SK-N-SH (cell line): Measurements from ENCODE around the gene PEMT.

Experiments
- ELF1 ChIP-seq: IDR thresholded peaks from 2 replicates; pipeline ENCODE4 v1.4.0; 2012
- EZH2phosphoT487 ChIP-seq: fragments of 200-600 bp; sonication (generic); IDR thresholded peaks from 2 replicates; pipeline ENCODE4 v1.6.1; 2017; ENCODE audit warnings: low read depth, mixed run types, mild to moderate bottlenecking, antibody characterized with exemption, moderate library complexity, borderline replicate concordance
- RCOR1 ChIP-seq: fragments of 150-350 bp; IDR thresholded peaks from 2 replicates; pipeline ENCODE4 v1.6.1; 2017; ENCODE audit warnings: antibody characterized with exemption, low read length
- TF ChIP-seq, protein P1 (sequence below): fragments of 200-600 bp; sonication (generic); IDR thresholded peaks from 2 replicates; pipeline ENCODE4 v1.6.1; 2017; ENCODE audit warnings: antibody characterized with exemption, mild to moderate bottlenecking, moderate library complexity
- TF ChIP-seq, protein P2 (sequence below): fragments of 150-350 bp; IDR thresholded peaks from 2 replicates; pipeline ENCODE4 v1.6.1; 2017; ENCODE audit warnings: antibody characterized with exemption, low read length, low read depth, borderline replicate concordance
- TF ChIP-seq, protein P3 (sequence below): IDR thresholded peaks from 2 replicates; pipeline ENCODE4 v1.4.0; 2012; ENCODE audit warnings: low read depth, borderline replicate concordance

DNA sequence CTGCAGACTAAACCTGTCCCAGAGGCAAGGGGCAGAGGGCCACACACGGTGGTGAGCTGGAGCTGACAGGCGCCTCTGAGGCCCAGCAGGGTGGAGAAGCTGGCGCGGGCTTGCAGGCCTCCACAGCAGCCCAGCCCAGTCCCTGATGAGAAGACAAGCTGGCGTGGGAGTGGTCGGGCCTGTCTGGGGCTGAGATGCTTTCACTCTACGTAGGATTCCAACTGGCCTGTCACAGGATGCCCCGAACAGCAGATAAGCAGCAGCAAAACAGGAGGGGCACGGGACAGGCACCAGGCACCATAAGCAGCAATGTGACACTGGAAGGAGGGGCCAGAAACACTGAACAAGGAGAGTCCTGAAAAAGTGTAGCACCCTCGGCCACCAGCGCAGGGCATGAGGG, 40.1 kb downstream of the PEMT start:
- TF ChIP-seq, protein P1, sequence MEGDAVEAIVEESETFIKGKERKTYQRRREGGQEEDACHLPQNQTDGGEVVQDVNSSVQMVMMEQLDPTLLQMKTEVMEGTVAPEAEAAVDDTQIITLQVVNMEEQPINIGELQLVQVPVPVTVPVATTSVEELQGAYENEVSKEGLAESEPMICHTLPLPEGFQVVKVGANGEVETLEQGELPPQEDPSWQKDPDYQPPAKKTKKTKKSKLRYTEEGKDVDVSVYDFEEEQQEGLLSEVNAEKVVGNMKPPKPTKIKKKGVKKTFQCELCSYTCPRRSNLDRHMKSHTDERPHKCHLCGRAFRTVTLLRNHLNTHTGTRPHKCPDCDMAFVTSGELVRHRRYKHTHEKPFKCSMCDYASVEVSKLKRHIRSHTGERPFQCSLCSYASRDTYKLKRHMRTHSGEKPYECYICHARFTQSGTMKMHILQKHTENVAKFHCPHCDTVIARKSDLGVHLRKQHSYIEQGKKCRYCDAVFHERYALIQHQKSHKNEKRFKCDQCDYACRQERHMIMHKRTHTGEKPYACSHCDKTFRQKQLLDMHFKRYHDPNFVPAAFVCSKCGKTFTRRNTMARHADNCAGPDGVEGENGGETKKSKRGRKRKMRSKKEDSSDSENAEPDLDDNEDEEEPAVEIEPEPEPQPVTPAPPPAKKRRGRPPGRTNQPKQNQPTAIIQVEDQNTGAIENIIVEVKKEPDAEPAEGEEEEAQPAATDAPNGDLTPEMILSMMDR, result no peak
- TF ChIP-seq, protein P2, sequence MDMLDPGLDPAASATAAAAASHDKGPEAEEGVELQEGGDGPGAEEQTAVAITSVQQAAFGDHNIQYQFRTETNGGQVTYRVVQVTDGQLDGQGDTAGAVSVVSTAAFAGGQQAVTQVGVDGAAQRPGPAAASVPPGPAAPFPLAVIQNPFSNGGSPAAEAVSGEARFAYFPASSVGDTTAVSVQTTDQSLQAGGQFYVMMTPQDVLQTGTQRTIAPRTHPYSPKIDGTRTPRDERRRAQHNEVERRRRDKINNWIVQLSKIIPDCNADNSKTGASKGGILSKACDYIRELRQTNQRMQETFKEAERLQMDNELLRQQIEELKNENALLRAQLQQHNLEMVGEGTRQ, result no peak
- TF ChIP-seq, protein P3, sequence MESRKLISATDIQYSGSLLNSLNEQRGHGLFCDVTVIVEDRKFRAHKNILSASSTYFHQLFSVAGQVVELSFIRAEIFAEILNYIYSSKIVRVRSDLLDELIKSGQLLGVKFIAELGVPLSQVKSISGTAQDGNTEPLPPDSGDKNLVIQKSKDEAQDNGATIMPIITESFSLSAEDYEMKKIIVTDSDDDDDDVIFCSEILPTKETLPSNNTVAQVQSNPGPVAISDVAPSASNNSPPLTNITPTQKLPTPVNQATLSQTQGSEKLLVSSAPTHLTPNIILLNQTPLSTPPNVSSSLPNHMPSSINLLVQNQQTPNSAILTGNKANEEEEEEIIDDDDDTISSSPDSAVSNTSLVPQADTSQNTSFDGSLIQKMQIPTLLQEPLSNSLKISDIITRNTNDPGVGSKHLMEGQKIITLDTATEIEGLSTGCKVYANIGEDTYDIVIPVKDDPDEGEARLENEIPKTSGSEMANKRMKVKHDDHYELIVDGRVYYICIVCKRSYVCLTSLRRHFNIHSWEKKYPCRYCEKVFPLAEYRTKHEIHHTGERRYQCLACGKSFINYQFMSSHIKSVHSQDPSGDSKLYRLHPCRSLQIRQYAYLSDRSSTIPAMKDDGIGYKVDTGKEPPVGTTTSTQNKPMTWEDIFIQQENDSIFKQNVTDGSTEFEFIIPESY, result no peak
- TF ChIP-seq ELF1 (no peak), EZH2phosphoT487 (no peak), RCOR1 (peak; percentile 92)
